Jurkat, Clone E6-1 (cell line): Measurements from ENCODE around the gene P2RX7.

Experiments used
- DNase-seq: peaks from one replicate; pipeline ENCODE4 v3.0.0-alpha.2; 2011; ENCODE audit warnings: low read depth, low spot score
- H3K4me3 ChIP-seq: 2 replicates; pipeline ENCODE4 v1.5.1; 2011; ENCODE audit warnings: mild to moderate bottlenecking, low read length, control low read depth, moderate library complexity

P2RX7 gene

GRCh38 chr12:121165316-121165715, 32.6 kb downstream of the P2RX7 start:
- no peak for DNase-seq

GRCh38 chr12:121166356-121166755, 33.7 kb downstream of the P2RX7 start:
- no peak for DNase-seq
- H3K4me3 ChIP-seq: no peak overlapping the region

More at GRCh38 chr12:121165316-121165715, 32.6 kb downstream of the P2RX7 start:
- H3K4me3 ChIP-seq: no peak overlapping the region

GRCh38 chr12:121167232-121167820, 34.6 kb downstream of the P2RX7 start:
- H3K4me3 ChIP-seq: no peak overlapping the region
- no peak for DNase-seq

- H3K4me3 ChIP-seq: no peak overlapping the region
- no peak for DNase-seq
These were observed 35.3 kb downstream of the P2RX7 start for GRCh38 chr12:121167951-121168350.

- no peak overlapping the region for H3K4me3 ChIP-seq
- DNase-seq: no peak
These were observed 37.5 kb downstream of the P2RX7 start for GRCh38 chr12:121170151-121170550.

- no peak for DNase-seq
- H3K4me3 ChIP-seq: no peak overlapping the region
These were observed 38.1 kb downstream of the P2RX7 start for GRCh38 chr12:121170611-121171260.

GRCh38 chr12:121172145-121172544, 39.5 kb downstream of the P2RX7 start:
- no peak overlapping the region for H3K4me3 ChIP-seq
- no peak for DNase-seq

- no peak for DNase-seq
- H3K4me3 ChIP-seq: no peak overlapping the region
These were observed 42.9 kb downstream of the P2RX7 start for GRCh38 chr12:121175383-121176119.

GRCh38 chr12:121176826-121177529, 44.3 kb downstream of the P2RX7 start:
- H3K4me3 ChIP-seq: no peak overlapping the region
- no peak for DNase-seq

- DNase-seq: no peak
These were observed 48.5 kb downstream of the P2RX7 start for GRCh38 chr12:121181181-121181580.

GRCh38 chr12:121182222-121182893, 49.7 kb downstream of the P2RX7 start:
- no peak overlapping the region for H3K4me3 ChIP-seq
- DNase-seq: no peak

More at GRCh38 chr12:121181181-121181580, 48.5 kb downstream of the P2RX7 start:
- H3K4me3 ChIP-seq: no peak overlapping the region

- DNase-seq: no peak
- H3K4me3 ChIP-seq: no peak overlapping the region
These were observed 51.7 kb downstream of the P2RX7 start for GRCh38 chr12:121184425-121184824.

GRCh38 chr12:121184984-121185889, 52.6 kb downstream of the P2RX7 start:
- no peak overlapping the region for H3K4me3 ChIP-seq
- no peak for DNase-seq

- no peak for DNase-seq
- no peak overlapping the region for H3K4me3 ChIP-seq
These were observed 54.1 kb downstream of the P2RX7 start for GRCh38 chr12:121186826-121187225.

GRCh38 chr12:121187501-121187900, 54.8 kb downstream of the P2RX7 start:
- H3K4me3 ChIP-seq: no peak overlapping the region
- DNase-seq: no peak

GRCh38 chr12:121188227-121188626, 55.6 kb downstream of the P2RX7 start:
- no peak overlapping the region for H3K4me3 ChIP-seq
- no peak for DNase-seq

GRCh38 chr12:121189131-121189530, 56.5 kb downstream of the P2RX7 start:
- DNase-seq: no peak
- no peak overlapping the region for H3K4me3 ChIP-seq

GRCh38 chr12:121189619-121190155, 57.0 kb downstream of the P2RX7 start:
- H3K4me3 ChIP-seq: no peak overlapping the region
- DNase-seq: no peak
